ENCODE results near the gene FOXD1.

Gene FOXD1

GRCh38 chr5:73433982-73434342 lies 14.6 kb downstream of the FOXD1 start:
- TF ChIP-seq, protein P1, sequence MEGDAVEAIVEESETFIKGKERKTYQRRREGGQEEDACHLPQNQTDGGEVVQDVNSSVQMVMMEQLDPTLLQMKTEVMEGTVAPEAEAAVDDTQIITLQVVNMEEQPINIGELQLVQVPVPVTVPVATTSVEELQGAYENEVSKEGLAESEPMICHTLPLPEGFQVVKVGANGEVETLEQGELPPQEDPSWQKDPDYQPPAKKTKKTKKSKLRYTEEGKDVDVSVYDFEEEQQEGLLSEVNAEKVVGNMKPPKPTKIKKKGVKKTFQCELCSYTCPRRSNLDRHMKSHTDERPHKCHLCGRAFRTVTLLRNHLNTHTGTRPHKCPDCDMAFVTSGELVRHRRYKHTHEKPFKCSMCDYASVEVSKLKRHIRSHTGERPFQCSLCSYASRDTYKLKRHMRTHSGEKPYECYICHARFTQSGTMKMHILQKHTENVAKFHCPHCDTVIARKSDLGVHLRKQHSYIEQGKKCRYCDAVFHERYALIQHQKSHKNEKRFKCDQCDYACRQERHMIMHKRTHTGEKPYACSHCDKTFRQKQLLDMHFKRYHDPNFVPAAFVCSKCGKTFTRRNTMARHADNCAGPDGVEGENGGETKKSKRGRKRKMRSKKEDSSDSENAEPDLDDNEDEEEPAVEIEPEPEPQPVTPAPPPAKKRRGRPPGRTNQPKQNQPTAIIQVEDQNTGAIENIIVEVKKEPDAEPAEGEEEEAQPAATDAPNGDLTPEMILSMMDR (IDR thresholded peaks at IDR 0.05): no peak
- no peak for TF ChIP-seq ZFX (IDR thresholded peaks at IDR 0.05; ENCODE audit: borderline replicate concordance)
- no peak overlapping the region for H3K27ac ChIP-seq

- no peak overlapping the region for H3K27ac ChIP-seq
- no peak for TF ChIP-seq ZFX (IDR thresholded peaks at IDR 0.05; ENCODE audit: borderline replicate concordance)
- TF ChIP-seq, protein P1 (IDR thresholded peaks at IDR 0.05): no peak
These were observed 15.2 kb downstream of the FOXD1 start for GRCh38 chr5:73433272-73433981.

DNA sequence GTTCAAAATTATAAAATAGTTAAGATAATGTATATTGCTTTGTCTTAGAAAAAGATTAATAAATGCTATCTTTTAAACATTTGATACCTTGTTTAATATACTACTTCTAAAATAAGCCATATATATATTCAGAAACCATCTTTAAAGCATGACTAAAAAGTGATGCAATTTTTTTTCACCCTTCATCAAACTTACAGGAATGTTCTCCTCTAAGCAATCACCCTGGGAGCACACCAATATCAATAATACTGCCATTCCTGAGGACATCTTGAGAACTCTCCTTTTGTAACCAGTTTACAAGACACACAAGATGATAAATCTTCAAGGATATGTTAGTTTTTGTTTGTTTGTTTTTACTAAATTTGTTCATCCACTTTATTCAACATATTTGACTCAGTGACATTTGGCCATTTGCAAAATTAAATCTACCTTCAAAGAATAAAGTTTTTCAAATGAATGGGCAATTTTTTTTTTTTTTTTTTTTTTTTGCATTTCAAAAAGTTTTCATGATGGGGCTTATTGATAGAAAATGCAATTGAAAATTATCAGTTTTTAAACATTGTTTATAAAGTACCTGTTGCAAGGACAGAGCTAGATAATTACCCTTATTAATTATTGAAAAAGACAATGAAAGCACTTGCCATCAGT lies 17.2 kb downstream of the FOXD1 start:
- TF ChIP-seq, protein P1 (IDR thresholded peaks at IDR 0.05): no peak
- TF ChIP-seq ZFX (IDR thresholded peaks at IDR 0.05; ENCODE audit: borderline replicate concordance): no peak
- H3K27ac ChIP-seq: no peak overlapping the region

DNA sequence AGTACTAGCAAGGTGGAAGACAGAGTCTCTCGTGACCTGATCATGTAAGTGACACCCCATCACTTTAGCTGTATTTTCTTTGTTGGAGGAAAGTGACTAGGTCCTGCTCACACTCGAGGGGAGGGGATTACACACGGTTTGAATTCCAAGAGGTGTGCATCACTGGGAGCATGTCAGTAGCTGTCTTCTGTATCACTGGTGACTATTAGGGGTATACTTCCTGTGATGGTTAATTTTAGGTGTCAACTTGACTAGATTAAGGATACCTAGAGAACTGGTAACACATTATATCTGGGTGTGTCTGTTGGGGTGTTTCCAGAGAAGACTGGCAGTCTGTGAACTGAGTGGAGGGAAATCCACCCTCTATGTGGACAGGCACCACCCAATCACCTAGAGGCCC lies 22.5 kb downstream of the FOXD1 start:
- TF ChIP-seq, protein P1 (IDR thresholded peaks at IDR 0.05): no peak
- no peak for TF ChIP-seq ZFX (IDR thresholded peaks at IDR 0.05; ENCODE audit: borderline replicate concordance)

GRCh38 chr5:73424556-73424977 lies 24.0 kb downstream of the FOXD1 start:
- H3K27ac ChIP-seq: no peak overlapping the region
- no peak for TF ChIP-seq ZFX (IDR thresholded peaks at IDR 0.05; ENCODE audit: borderline replicate concordance)
- TF ChIP-seq, protein P1 (IDR thresholded peaks at IDR 0.05): no peak

More for the DNA sequence above, 22.5 kb downstream of the FOXD1 start:
- H3K27ac ChIP-seq: no peak overlapping the region

- H3K27ac ChIP-seq: no peak overlapping the region
- no peak for TF ChIP-seq ZFX (IDR thresholded peaks at IDR 0.05; ENCODE audit: borderline replicate concordance)
- TF ChIP-seq, protein P1 (IDR thresholded peaks at IDR 0.05): 0 out of 2 replicates have a peak, but pooled peaks have one; percentile 4
These were observed 26.4 kb downstream of the FOXD1 start for GRCh38 chr5:73422164-73422563.

- TF ChIP-seq, protein P1 (IDR thresholded peaks at IDR 0.05): no peak
- no peak for TF ChIP-seq ZFX (IDR thresholded peaks at IDR 0.05; ENCODE audit: borderline replicate concordance)
- no peak overlapping the region for H3K27ac ChIP-seq
These were observed 27.9 kb downstream of the FOXD1 start for GRCh38 chr5:73420666-73421065.
